GM13977 (cell line): ENCODE data around the gene TP73.
A peak's percentile ranks its signal among the peaks of the same experiment; 100 is the strongest.

ENCODE experiments used
- DNase-seq: peaks from one replicate; pipeline ENCODE4 v3.0.0; 2012; ENCODE audit warnings: low spot score
- in situ Hi-C: fragments of 300-500 bp; cut with MboI; formaldehyde crosslinking; loops from one replicate; pipeline ENCODE4 v1.12.0; 2022; ENCODE audit warnings: low sequenced_read_pairs, low pct_unique_long_range_greater_than_20kb, mixed read lengths, inconsistent platforms; ENCODE audit not compliant: unreplicated experiment
- TF ChIP-seq, protein P1 (sequence below): IDR thresholded peaks from 2 replicates; pipeline ENCODE4 v1.5.1; 2012; ENCODE audit warnings: mild to moderate bottlenecking, control low read depth; ENCODE audit not compliant: insufficient read depth; ENCODE audit errors: extremely low read depth, missing control alignments

TP73 gene

DNA sequence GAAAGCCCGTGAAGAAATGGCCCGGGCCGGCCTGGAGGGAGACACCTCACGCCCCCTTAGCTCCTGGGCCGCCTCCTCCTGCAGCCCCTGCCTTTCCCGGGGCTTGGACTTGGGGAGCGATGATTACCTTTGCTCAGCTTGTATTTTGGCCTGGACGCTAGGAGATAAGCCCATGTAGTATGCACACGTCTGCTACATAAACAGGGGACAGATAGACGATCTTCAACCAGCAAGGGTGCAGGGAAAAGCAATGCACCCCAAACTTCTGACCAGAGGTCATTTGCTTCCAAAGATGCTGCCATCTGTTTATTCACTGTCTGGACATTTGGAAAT lies 936 bp downstream of the TP73 start:
- in situ Hi-C loops = no loop called here
- no peak for DNase-seq

DNA sequence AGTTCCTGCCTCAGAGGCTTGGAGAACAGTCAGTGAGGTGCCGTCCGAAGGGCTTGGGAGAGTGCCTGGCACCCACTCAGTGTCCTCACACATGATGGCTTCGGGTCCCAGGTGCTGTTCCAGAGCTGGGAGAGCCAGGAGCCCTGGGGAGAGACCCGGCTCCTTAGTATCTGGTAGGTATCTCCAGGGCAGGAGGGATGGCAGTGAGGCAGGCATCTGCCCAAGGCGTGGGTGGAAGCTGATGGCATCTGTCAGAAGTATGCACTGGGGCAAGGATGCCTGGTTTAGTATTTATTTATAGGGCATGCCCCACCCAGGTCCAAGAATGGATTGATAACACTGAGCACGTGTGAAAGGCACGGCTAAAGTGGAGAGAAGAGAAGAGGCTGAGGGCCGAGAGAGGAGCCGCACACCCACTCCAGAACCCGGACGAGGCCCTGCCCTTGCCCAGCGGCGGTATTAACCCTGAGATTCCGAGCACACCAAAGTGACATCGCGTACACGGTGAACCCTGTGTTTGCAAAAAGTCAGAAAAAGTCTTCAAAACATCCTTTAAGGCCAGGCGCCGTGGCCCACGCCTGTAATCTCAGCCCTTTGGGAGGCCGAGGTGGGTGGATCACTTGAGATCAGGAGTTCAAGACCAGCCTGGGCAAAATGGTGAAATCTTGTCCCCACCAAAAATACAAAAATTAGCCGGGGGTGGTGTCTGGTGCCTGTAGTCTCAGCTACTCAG lies 2.4 kb downstream of the TP73 start:
- no peak for DNase-seq
- TF ChIP-seq, protein P1, sequence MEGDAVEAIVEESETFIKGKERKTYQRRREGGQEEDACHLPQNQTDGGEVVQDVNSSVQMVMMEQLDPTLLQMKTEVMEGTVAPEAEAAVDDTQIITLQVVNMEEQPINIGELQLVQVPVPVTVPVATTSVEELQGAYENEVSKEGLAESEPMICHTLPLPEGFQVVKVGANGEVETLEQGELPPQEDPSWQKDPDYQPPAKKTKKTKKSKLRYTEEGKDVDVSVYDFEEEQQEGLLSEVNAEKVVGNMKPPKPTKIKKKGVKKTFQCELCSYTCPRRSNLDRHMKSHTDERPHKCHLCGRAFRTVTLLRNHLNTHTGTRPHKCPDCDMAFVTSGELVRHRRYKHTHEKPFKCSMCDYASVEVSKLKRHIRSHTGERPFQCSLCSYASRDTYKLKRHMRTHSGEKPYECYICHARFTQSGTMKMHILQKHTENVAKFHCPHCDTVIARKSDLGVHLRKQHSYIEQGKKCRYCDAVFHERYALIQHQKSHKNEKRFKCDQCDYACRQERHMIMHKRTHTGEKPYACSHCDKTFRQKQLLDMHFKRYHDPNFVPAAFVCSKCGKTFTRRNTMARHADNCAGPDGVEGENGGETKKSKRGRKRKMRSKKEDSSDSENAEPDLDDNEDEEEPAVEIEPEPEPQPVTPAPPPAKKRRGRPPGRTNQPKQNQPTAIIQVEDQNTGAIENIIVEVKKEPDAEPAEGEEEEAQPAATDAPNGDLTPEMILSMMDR = no peak
- in situ Hi-C loops = no loop called here

More for the DNA sequence above, 936 bp downstream of the TP73 start:
- TF ChIP-seq, protein P1 = no peak

DNA sequence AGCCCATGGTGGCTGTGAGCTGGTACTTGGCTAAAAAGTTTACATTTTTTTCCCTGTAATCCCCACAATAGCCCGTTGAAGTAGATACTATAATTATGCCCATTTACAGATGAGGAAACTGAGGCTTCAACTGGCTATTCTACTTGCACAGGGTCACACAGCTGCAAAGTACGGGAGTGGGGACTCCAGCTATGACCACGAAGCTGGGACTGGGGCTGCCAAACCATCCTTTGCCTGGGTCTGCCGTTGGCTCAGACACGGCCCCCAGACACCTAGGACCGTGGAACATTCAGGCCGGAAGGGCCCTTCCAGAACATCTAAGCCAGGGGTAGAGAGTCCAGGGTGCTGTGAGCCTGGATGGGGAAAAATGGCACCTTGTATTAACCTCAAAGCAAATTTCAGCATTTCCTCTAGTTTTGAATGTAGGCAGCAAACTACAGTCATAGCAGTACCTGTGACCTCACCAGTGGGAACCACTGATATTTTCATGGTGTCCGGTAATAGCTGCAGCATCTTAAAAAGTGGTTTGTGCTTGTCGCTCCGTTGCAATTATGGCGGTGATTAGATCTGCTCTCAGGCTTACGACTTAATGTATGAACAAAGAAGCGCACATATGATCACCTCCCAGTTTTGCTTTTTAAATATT lies 4.3 kb downstream of the TP73 start:
- TF ChIP-seq, protein P1 = no peak
- in situ Hi-C loops = no loop called here
- peak; percentile 92 for DNase-seq

DNA sequence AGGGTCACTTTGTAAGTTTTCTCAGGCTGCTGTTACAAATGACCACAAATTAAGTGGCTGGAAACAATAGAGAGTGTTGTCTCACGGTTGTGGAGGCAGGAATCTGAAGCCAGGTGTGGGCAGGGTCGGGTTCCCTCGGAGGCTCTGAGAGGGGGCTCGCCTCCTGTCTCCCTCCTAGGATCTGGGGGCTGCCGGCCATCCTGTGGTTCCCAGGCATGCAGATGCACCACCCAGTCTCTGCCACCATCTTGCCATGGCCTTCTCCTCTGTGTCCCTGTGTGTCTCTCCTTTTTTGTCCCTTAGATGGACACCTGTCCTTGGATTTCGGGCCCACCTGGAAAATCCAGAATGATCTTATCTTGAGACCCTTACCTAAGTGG lies 4.8 kb downstream of the TP73 start:
- no peak for DNase-seq
- in situ Hi-C loops = no loop called here
- TF ChIP-seq, protein P1 = no peak

DNA sequence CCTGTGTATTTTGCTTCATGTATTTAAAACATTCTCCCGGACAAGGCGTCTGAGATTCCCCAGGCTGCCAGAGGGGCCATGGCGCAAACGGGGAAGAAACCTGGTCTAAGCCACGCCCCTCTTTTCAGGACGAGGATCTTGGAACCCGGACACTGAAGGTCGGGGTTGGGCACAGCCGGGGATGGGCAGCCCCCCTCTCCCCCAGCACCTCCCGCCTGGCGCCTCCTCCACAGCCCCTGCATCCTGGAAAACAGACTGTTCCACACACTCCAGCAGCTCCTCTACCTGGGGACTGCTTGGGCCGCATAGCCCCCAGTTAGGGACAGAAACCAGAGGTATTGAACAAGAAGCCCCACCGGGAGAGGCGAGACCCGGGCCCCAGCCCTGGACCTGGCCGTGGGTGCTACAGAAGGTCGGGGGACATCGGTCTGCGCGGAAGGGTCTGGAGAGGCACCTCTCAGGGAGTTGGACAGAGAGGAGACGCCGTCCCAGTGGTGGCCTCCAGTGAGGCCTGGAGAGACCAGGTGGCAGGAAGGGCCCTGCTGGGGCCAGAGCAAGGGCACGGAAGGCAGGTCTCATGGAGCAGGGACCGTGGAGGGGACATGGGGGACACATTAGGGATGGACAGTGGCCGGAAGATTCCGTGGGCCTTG lies 5.4 kb downstream of the TP73 start:
- TF ChIP-seq, protein P1 = no peak
- no peak for DNase-seq
- in situ Hi-C loops = no loop called here

DNA sequence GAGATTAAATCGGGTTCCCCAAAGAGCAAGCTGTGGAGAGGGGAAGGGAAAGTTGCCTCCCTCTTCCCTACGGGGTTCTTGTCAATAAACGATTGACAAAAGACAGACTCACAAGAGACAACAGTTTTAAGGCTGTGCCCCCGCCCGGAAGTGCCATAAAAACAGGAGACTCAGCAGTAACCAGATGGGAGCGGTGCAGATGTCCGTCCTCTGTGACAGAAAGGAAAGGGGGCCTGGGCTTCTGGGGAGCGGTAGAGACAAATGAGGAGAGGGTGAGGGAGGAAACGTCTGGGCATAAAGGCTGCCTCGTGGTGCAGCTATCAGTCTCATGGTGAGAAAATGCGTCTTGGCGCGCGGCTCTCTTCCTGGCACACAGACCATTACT lies 5.9 kb downstream of the TP73 start:
- TF ChIP-seq, protein P1 = no peak
- in situ Hi-C loops = no loop called here
- no peak for DNase-seq
